H9 (cell line): ENCODE measurements around the gene ITPR2. TPM values are rescaled to one million over a fixed set of nuclear protein-coding genes. Genes with fewer than 3 reads are reported as not detected.

Experiments
- DNase-seq: peaks from one replicate; pipeline ENCODE4 v3.0.0-alpha.2; 2017
- H2AFZ ChIP-seq: one replicate; pipeline ENCODE4 v1.6.1; 2013; ENCODE audit warnings: mild to moderate bottlenecking, low read length, control low read depth, moderate library complexity
- H2AK5ac ChIP-seq: 2 replicates; pipeline ENCODE4 v1.6.1; 2013; ENCODE audit warnings: low read length, control low read depth, mixed read lengths; ENCODE audit not compliant: insufficient read length
- H2BK120ac ChIP-seq: one replicate; pipeline ENCODE4 v1.6.1; 2013; ENCODE audit warnings: low read depth, mild to moderate bottlenecking, low read length, control low read depth, inconsistent platforms; ENCODE audit not compliant: poor library complexity, severe bottlenecking
- H2BK12ac ChIP-seq: 2 replicates; pipeline ENCODE4 v1.6.1; 2013; ENCODE audit warnings: low read length, control low read depth, mixed read lengths, low read depth; ENCODE audit not compliant: insufficient read length
- H2BK15ac ChIP-seq: 2 replicates; pipeline ENCODE4 v1.6.1; 2013; ENCODE audit warnings: low read depth, low read length, control low read depth
- H2BK20ac ChIP-seq: one replicate; pipeline ENCODE4 v1.6.1; 2013; ENCODE audit warnings: low read depth, mild to moderate bottlenecking, low read length, control low read depth, inconsistent platforms; ENCODE audit not compliant: poor library complexity, severe bottlenecking
- H2BK5ac ChIP-seq: 2 replicates; pipeline ENCODE4 v1.6.1; 2013; ENCODE audit warnings: low read length, control low read depth, mixed read lengths; ENCODE audit not compliant: insufficient read length
- H3K14ac ChIP-seq: 2 replicates; pipeline ENCODE4 v1.6.1; 2013; ENCODE audit warnings: low read length, control low read depth; ENCODE audit not compliant: insufficient read depth
- H3K18ac ChIP-seq: 2 replicates; pipeline ENCODE4 v1.6.1; 2013; ENCODE audit warnings: low read depth, mild to moderate bottlenecking, mixed read lengths, low read length, control low read depth; ENCODE audit not compliant: insufficient read length
- H3K23ac ChIP-seq: 2 replicates; pipeline ENCODE4 v1.6.1; 2013; ENCODE audit warnings: low read length, control low read depth, mixed read lengths, low read depth; ENCODE audit not compliant: insufficient read length
- H3K23me2 ChIP-seq: 2 replicates; pipeline ENCODE4 v1.6.1; 2013; ENCODE audit warnings: low read depth, mild to moderate bottlenecking, mixed read lengths, low read length, control low read depth; ENCODE audit not compliant: insufficient read length, poor library complexity, severe bottlenecking
- H3K27ac ChIP-seq: 2 replicates; pipeline ENCODE4 v1.5.1; 2013; ENCODE audit warnings: low read length, control low read depth, mixed read lengths, low read depth; ENCODE audit not compliant: insufficient read length
- H3K27me3 ChIP-seq: 2 replicates; pipeline ENCODE4 v1.6.1; 2013; ENCODE audit warnings: low read length, control low read depth, inconsistent platforms; ENCODE audit not compliant: insufficient read depth
- H3K4ac ChIP-seq: 2 replicates; pipeline ENCODE4 v1.6.1; 2013; ENCODE audit warnings: low read depth, mild to moderate bottlenecking, control low read depth, inconsistent platforms, low read length, moderate library complexity
- H3K4me1 ChIP-seq: 2 replicates; pipeline ENCODE4 v1.6.1; 2013; ENCODE audit warnings: low read length, control low read depth, inconsistent platforms; ENCODE audit not compliant: insufficient read depth
- H3K4me2 ChIP-seq: 2 replicates; pipeline ENCODE4 v1.6.1; 2013; ENCODE audit warnings: low read length, control low read depth, mixed read lengths; ENCODE audit not compliant: insufficient read length, insufficient read depth
- H3K56ac ChIP-seq: 2 replicates; pipeline ENCODE4 v1.6.1; 2013; ENCODE audit warnings: low read depth, mild to moderate bottlenecking, mixed read lengths, low read length, control low read depth; ENCODE audit not compliant: insufficient read length
- H3K79me1 ChIP-seq: 2 replicates; pipeline ENCODE4 v1.6.1; 2013; ENCODE audit warnings: low read depth, mild to moderate bottlenecking, moderate library complexity, low read length, control low read depth, inconsistent platforms; ENCODE audit not compliant: insufficient read depth, poor library complexity, severe bottlenecking
- H3K79me2 ChIP-seq: 2 replicates; pipeline ENCODE4 v1.6.1; 2013; ENCODE audit warnings: low read length, control low read depth, inconsistent platforms; ENCODE audit not compliant: insufficient read depth
- H3K9ac ChIP-seq: 2 replicates; pipeline ENCODE4 v1.6.1; 2013; ENCODE audit warnings: low read length, control low read depth, mixed read lengths; ENCODE audit not compliant: insufficient read length; ENCODE audit errors: extremely low read depth
- H3K9me3 ChIP-seq: one replicate; pipeline ENCODE4 v1.6.1; 2013; ENCODE audit warnings: low read depth, low read length, inconsistent platforms; ENCODE audit not compliant: control insufficient read depth
- H3T11ph ChIP-seq: one replicate; pipeline ENCODE4 v1.6.1; 2013; ENCODE audit warnings: mild to moderate bottlenecking, low read length, control low read depth, inconsistent platforms
- H4K20me1 ChIP-seq: one replicate; pipeline ENCODE4 v1.6.1; 2013; ENCODE audit not compliant: control insufficient read depth, insufficient read length, insufficient read depth
- H4K5ac ChIP-seq: 2 replicates; pipeline ENCODE4 v1.6.1; 2013; ENCODE audit warnings: low read depth, mild to moderate bottlenecking, mixed read lengths, low read length, control low read depth; ENCODE audit not compliant: insufficient read length
- H4K8ac ChIP-seq: replicated peaks from 2 replicates; pipeline ENCODE4 v1.6.1; 2013; ENCODE audit warnings: low read length, control low read depth, mixed read lengths, low read depth; ENCODE audit not compliant: insufficient read length
- H4K91ac ChIP-seq: 2 replicates; pipeline ENCODE4 v1.6.1; 2013; ENCODE audit warnings: low read depth, mild to moderate bottlenecking, moderate library complexity, mixed read lengths, low read length, control low read depth; ENCODE audit not compliant: insufficient read length
- H3K27ac Mint-ChIP-seq, 3 experiments: 2 replicates in 2 of 3; 3 replicates in 1 of 3; pipeline ENCODE4 v1.8.0; 2020 to 2021; ENCODE audit warnings: mixed read lengths in 3 of 3, mild to moderate bottlenecking in 1 of 3, moderate library complexity in 1 of 3
- H3K27me3 Mint-ChIP-seq: 2 replicates; pipeline ENCODE4 v1.8.0; 2021; ENCODE audit warnings: low read depth, mild to moderate bottlenecking, moderate library complexity, mixed read lengths
- H3K36me3 Mint-ChIP-seq, 3 experiments: 2 replicates in 2 of 3; 3 replicates in 1 of 3; pipeline ENCODE4 v1.8.0; 2020 to 2021; ENCODE audit warnings: low read depth in 3 of 3, mixed read lengths in 3 of 3; ENCODE audit not compliant: insufficient read depth in 1 of 3
- H3K4me1 Mint-ChIP-seq, 2 experiments: 2 replicates each; pipeline ENCODE4 v1.8.0; 2020; ENCODE audit warnings: mixed read lengths in 2 of 2
- H3K4me3 Mint-ChIP-seq, 2 experiments: 2 replicates in 1 of 2; 3 replicates in 1 of 2; pipeline ENCODE4 v1.8.0; 2020 to 2021; ENCODE audit warnings: mild to moderate bottlenecking in 2 of 2, mixed read lengths in 2 of 2, moderate library complexity in 1 of 2
- H3K9me3 Mint-ChIP-seq, 2 experiments: 2 replicates in 1 of 2; 3 replicates in 1 of 2; pipeline ENCODE4 v1.8.0; 2020; ENCODE audit warnings: mild to moderate bottlenecking in 2 of 2, mixed read lengths in 2 of 2, moderate library complexity in 1 of 2
- CTCF ChIP-seq: fragments of 200-600 bp; sonication (generic); conservative IDR thresholded peaks from 3 replicates; pipeline ENCODE4 v1.8.0; 2021; ENCODE audit warnings: antibody characterized with exemption, mild to moderate bottlenecking
- WGBS: extraction: QIAGEN DNeasy Blood & Tissue Kit; methylation state at CpG from one replicate; pipeline ENCODE4 v1.1.7; 2013; ENCODE audit warnings: missing lambda C conversion rate, low lambda C conversion rate, mixed read lengths; ENCODE audit not compliant: insufficient read length; ENCODE audit errors: extremely low coverage; 5-methylcytosine and 5-hydroxymethylcytosine counted together
- total RNA-seq: library from RNA; stranded (reverse); gene quantifications from 2 replicates; pipeline ENCODE4 v1.2.1, GENCODE V29; 2021

ITPR2 gene
- total RNA-seq, 1 experiment from 2014 or later: 14.8 TPM

DNA sequence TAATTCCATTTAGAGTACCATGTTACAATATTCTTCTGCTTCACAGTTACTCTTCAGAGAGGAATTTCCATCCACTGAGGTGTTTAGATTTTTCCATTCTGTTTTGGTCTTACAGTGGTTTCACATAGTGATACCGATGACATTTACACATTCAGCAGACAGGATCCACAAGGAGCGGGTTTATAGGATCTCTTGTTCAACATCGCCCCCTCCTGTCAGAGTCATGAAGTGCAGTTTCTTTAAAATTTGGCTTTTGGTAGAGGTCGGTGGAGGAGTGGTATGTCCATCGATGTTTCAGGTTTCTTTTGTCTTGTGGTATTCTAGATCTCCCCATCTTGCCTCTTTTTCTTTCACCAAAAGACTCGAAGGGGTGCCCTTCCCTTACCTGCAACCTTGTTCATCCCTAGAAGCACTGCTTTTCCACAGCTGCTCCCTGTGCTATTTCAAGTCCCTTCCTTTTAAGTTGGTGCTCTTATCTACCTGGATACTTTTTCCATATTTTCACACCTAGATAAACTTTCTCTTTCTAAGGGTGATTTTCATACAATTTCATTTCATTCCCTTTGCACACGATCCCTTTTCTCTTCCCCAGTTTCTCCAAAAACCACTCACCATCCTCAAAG lies 181.3 kb downstream of the ITPR2 start:
- no peaks in the 10 kb centered on the region for H3K27me3 Mint-ChIP-seq
- H3K4me3 Mint-ChIP-seq: no peak overlapping the region
- Histone ChIP-seq H3K4me2 (no peak overlapping the region), H3K4ac (no peak overlapping the region), H2AK5ac (no peak overlapping the region), H2BK20ac (no peak overlapping the region), H4K8ac (no peak overlapping the region), H3K27ac (no peak overlapping the region), H3K27me3 (no peaks in the 10 kb centered on the region), H3K79me2 (no peaks in the 10 kb centered on the region), H2BK120ac (no peak overlapping the region), H3K9me3 (no peaks in the 10 kb centered on the region), H3K23ac (no peak overlapping the region), H3K23me2 (no peaks in the 10 kb centered on the region), H2AFZ (no peak overlapping the region), H3K79me1 (no peaks in the 10 kb centered on the region), H2BK12ac (no peak overlapping the region), H2BK15ac (no peak overlapping the region), H4K5ac (no peak overlapping the region), H3K56ac (no peak overlapping the region), H3K4me1 (no peaks in the 10 kb centered on the region), H3K9ac (no peak overlapping the region), H4K91ac (no peak overlapping the region), H3T11ph (no peak overlapping the region), H2BK5ac (no peak overlapping the region), H3K14ac (no peak overlapping the region), H4K20me1 (no peaks in the 10 kb centered on the region), H3K18ac (no peak overlapping the region)
- no CpG with 5 or more reads among the region's 7 CpGs for WGBS
- H3K9me3 Mint-ChIP-seq: peaks cover 12 to 14% of the 10 kb centered on the region in 2 experiments; a peak in 4 of 5 replicates
- H3K27ac Mint-ChIP-seq: peak overlapping the region in 2 of 3 experiments; percentile 9 to 27; a peak in 4 of 7 replicates
- H3K4me1 Mint-ChIP-seq: peaks cover 8 to 13% of the 10 kb centered on the region in 2 experiments
- DNase-seq: peak; percentile 83
- TF ChIP-seq CTCF: peak; percentile 90
- H3K36me3 Mint-ChIP-seq: peaks cover 26 to 38% (median 31%) of the 10 kb centered on the region in 3 experiments
